MCF 10A (cell line): ENCODE measurements around the gene PXT1. TPM values are rescaled to one million over a fixed set of nuclear protein-coding genes. Genes with fewer than 3 reads are reported as not detected.

ENCODE experiments used
- Bru-seq: library from RNA; stranded (reverse); fragments of 400-500 nt; gene quantifications from one replicate; lab custom pipeline; 2021; lab: Mats Ljungman, UMichigan
- BruChase-seq, 2 experiments: library from RNA; stranded (reverse); fragments of 400-500 nt; gene quantifications; one replicate each; lab custom pipeline; 2021; lab: Mats Ljungman, UMichigan
- BruUV-seq: library from RNA; stranded (reverse); fragments of 400-500 nt; replicated peaks from 2 replicates; lab custom pipeline; 2021; lab: Mats Ljungman, UMichigan
- CTCF ChIA-PET: fragments of 300-600 bp; sonication (Branson Sonifier 250); formaldehyde crosslinking; extraction: SDS; loops from one replicate; lab custom pipeline; 2021; ENCODE audit warnings: antibody characterized with exemption, inconsistent platforms; lab: Yijun Ruan, JAX
- POLR2A ChIA-PET: fragments of 300-600, 350-650 bp; sonication (Branson Sonifier 250); formaldehyde crosslinking; extraction: SDS; loops from one replicate; lab custom pipeline; 2020; ENCODE audit warnings: antibody characterized with exemption, inconsistent platforms; lab: Yijun Ruan, JAX
- DNase-seq: peaks from one replicate; pipeline ENCODE4 v3.0.0-alpha.2; 2018; ENCODE audit not compliant: unreplicated experiment
- H3K27ac Mint-ChIP-seq: one replicate; pipeline ENCODE4 v1.8.0; 2022; ENCODE audit warnings: mild to moderate bottlenecking, low read depth, mixed read lengths; ENCODE audit not compliant: unreplicated experiment
- H3K27me3 Mint-ChIP-seq: one replicate; pipeline ENCODE4 v1.8.0; 2022; ENCODE audit warnings: mixed read lengths; ENCODE audit not compliant: insufficient read depth, unreplicated experiment
- H3K36me3 Mint-ChIP-seq: one replicate; pipeline ENCODE4 v1.8.0; 2022; ENCODE audit warnings: mild to moderate bottlenecking, moderate library complexity, mixed read lengths; ENCODE audit not compliant: insufficient read depth, unreplicated experiment
- H3K4me1 Mint-ChIP-seq: one replicate; pipeline ENCODE4 v1.8.0; 2022; ENCODE audit warnings: mixed read lengths; ENCODE audit not compliant: insufficient read depth, unreplicated experiment
- H3K4me3 Mint-ChIP-seq: one replicate; pipeline ENCODE4 v1.8.0; 2022; ENCODE audit warnings: mild to moderate bottlenecking, moderate library complexity, mixed read lengths; ENCODE audit not compliant: unreplicated experiment
- H3K9me3 Mint-ChIP-seq: one replicate; pipeline ENCODE4 v1.8.0; 2022; ENCODE audit warnings: mixed read lengths; ENCODE audit not compliant: unreplicated experiment
- CTCF ChIP-seq: fragments of 200-600 bp; IDR thresholded peaks from one replicate; pipeline ENCODE4 v1.8.0; 2022; ENCODE audit warnings: antibody characterized with exemption, mild to moderate bottlenecking; ENCODE audit not compliant: unreplicated experiment
- intact Hi-C: fragments of 100-400 bp; cut with micrococcal nuclease; formaldehyde crosslinking; loops from 2 replicates; pipeline ENCODE4 v1.14.1; 2022
- long read RNA-seq: library from polyadenylated mRNA; stranded (forward); transcript quantifications from one replicate; pipeline ENCODE4 v2.0.0, GENCODE V29; 2022
- total RNA-seq: library from RNA; stranded (reverse); gene quantifications from 2 replicates; pipeline ENCODE4 v1.2.3, GENCODE V29; 2022

Gene PXT1, protein sequence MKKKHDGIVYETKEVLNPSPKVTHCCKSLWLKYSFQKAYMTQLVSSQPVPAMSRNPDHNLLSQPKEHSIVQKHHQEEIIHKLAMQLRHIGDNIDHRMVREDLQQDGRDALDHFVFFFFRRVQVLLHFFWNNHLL
- 0.15 TPM in 1 of 2 replicates, not detected in the other for total RNA-seq
- Bru-seq, nascent RNA, result percentile 11 among the genes with signal in this experiment
- BruChase-seq, experiment 1, labeled RNA remaining after a 6-hour chase, result percentile 8 among the genes with signal in this experiment
- BruChase-seq, experiment 2, labeled RNA remaining after a 2-hour chase, result percentile 10 among the genes with signal in this experiment
- long read RNA-seq, partial matches to known transcripts, result 1 of 2 reads
- long read RNA-seq, other reads (novel, unspliced or antisense), result 1 of 2 reads

- POLR2A ChIA-PET, result interaction anchor here (0.7 to 4.1 kb wide), 22 partner anchors 9 to 415 kb away, joined by 3 to 68 read pairs (median 4); partner anchors contain the start of genes CDKN1A, MAPK14 and SRSF3
- H3K27me3 Mint-ChIP-seq, result no peaks in the 10 kb centered on the region
- no peaks in the 10 kb centered on the region for H3K9me3 Mint-ChIP-seq
- peak within 1 kb of the TSS; percentile 88 for H3K27ac Mint-ChIP-seq
- peak; percentile 83 for DNase-seq
- intact Hi-C loops, result loop anchor here (5.0 kb wide), 1 partner anchor 154 kb away; no protein-coding TSS in a partner anchor
- TF ChIP-seq CTCF, result no peak
- CTCF ChIA-PET, result interaction anchor here (0.5 to 2.1 kb wide), 4 partner anchors 14 to 575 kb away, joined by 3 to 10 read pairs (median 8); no protein-coding TSS in a partner anchor
- H3K4me3 Mint-ChIP-seq, result peak within 1 kb of the TSS; percentile 87
- H3K4me1 Mint-ChIP-seq, result peaks cover 27% of the 10 kb centered on the region
- peaks cover 18% of the 10 kb centered on the region for H3K36me3 Mint-ChIP-seq
- BruUV-seq, result no TSS peak
Measured at GRCh38 chr6:36442671-36443470, at the start of gene PXT1, which contains the start of gene KCTD20. TSS of gene PXT1 (minus strand) at chr6:36442854. CDS start at chr6:36426082, 16,772 bp downstream. TSS of gene KCTD20 (plus strand) at chr6:36443000. CDS start at chr6:36470098, 27,098 bp downstream.

DNA sequence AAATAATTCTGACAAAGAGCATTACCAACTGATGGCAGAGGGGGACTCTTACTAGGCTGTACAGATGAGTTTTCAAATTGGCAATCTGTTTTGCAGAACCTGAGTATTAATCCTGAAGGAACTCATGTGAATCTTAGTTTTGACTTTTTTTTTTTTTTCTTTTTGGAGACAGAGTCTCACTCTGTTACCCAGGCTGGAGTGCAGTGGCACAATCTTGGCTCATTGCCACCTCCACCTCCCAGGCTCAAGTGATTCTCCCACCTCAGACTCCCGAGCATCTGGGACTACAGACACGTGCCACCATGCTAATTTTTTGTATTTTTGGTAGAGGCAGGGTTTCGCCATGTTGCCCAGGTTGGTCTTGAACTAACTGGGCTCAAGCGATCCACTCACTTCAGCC, 49.4 kb upstream of the PXT1 start:
- TF ChIP-seq CTCF, result no peak
- no peak overlapping the region for H3K4me3 Mint-ChIP-seq
- H3K27ac Mint-ChIP-seq, result no peak overlapping the region
- BruUV-seq, result no TSS peak
- no peaks in the 10 kb centered on the region for H3K27me3 Mint-ChIP-seq
- ChIA-PET POLR2A (no interaction called here), CTCF (no interaction called here)
- DNase-seq, result no peak
- intact Hi-C loops, result no loop called here
- H3K4me1 Mint-ChIP-seq, result peaks cover 10% of the 10 kb centered on the region
- peaks cover 60% of the 10 kb centered on the region for H3K36me3 Mint-ChIP-seq
- no peaks in the 10 kb centered on the region for H3K9me3 Mint-ChIP-seq

- Mint-ChIP-seq H3K27ac (no peak overlapping the region), H3K36me3 (peaks cover 60% of the 10 kb centered on the region), H3K9me3 (no peaks in the 10 kb centered on the region), H3K4me1 (peaks cover 10% of the 10 kb centered on the region), H3K4me3 (no peak overlapping the region), H3K27me3 (no peaks in the 10 kb centered on the region)
- BruUV-seq, result no TSS peak
- TF ChIP-seq CTCF, result no peak
- intact Hi-C loops, result no loop called here
- DNase-seq, result no peak
- CTCF ChIA-PET, result no interaction called here
- POLR2A ChIA-PET, result no interaction called here
Measured at GRCh38 chr6:36491378-36491965, 48.8 kb upstream of the PXT1 start.
